Fibroblast of gingiva (primary cell): ENCODE data around the gene TFB2M.
"Not testable (repeated sequence)": the region's sequence is repeated elsewhere in the genome, so short reads cannot be mapped to it uniquely, and the experiment has no call there.

Source experiments
- DNase-seq: peaks from one replicate; pipeline ENCODE4 v3.0.0-alpha.2; 2011; ENCODE audit warnings: low read depth

The TFB2M gene, protein sequence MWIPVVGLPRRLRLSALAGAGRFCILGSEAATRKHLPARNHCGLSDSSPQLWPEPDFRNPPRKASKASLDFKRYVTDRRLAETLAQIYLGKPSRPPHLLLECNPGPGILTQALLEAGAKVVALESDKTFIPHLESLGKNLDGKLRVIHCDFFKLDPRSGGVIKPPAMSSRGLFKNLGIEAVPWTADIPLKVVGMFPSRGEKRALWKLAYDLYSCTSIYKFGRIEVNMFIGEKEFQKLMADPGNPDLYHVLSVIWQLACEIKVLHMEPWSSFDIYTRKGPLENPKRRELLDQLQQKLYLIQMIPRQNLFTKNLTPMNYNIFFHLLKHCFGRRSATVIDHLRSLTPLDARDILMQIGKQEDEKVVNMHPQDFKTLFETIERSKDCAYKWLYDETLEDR

DNA sequence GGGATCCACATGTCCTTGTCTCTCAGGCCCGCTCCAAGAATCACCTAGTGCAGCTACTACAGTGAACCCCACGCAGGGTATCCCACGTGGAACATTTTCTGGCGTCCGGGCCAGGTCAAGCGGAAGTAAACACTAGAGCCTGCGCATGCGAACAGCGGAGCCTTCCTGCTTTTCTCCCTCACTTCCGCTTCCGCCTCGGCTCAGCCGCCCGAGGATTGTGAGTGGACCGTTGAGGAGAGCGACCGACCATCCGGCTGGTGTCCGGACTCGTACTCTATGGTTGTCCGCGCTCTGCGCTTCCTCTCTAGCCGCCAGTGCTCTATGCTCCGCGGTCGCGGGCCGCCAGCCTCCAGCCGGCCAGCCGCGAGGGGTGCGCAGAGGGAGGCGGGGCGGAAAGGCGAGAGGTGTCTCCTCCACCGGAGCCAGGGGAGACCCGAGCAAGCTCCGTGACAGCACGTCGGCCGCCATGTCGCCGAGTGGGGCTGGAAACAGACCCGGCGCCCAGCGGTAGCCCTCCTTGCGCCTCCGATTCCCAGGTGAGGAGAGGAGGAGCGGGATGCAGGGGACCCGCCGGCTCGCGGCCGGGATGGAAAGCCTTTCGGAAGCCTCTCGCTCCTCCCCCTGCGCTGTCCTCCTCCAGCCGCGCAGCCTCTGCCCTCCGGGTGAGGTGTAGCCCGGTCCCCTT lies at the start of gene TFB2M, which contains the start of gene CNST:
TSS of gene TFB2M (minus strand) at position 134 of the 685 bp plus-strand sequence. CDS start at position 11, 123 bp downstream.
TSS of gene CNST (plus strand) at position 329 of the 685 bp plus-strand sequence. CDS start 25,107 bp downstream, outside the sequence.
- peak; percentile 100 for DNase-seq

DNA sequence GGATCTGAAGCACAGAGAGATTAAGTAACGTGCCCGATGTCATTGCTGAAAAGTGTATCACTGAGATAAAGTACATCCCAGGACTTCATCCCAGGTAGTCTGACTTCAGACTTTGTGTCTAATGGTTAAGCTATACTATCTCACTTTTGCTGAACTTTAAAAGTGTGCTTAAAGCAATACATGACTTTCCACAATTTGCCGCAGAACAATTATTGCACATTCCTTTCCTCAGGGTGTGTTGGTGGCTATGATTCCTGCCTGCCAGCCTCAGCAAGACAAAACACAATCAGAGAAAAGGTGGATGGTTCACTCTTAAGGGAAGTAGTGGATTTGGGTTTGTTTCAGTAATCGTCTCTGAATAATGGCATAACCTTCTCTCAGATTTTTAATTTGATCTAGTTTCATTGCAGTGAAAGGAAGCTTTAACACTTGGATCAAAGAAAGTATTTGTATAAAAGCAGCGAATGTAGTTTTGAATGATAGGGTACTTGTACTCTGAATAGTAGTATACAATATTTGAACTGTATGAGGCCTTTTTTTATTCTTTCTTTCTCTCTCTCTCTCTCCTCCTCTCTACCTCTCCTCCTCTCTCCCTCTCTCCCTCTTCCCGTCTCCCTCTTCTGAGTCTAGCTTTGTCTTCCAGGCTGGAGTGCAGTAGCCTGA lies 47.2 kb upstream of the TFB2M start:
- DNase-seq = no peak

DNA sequence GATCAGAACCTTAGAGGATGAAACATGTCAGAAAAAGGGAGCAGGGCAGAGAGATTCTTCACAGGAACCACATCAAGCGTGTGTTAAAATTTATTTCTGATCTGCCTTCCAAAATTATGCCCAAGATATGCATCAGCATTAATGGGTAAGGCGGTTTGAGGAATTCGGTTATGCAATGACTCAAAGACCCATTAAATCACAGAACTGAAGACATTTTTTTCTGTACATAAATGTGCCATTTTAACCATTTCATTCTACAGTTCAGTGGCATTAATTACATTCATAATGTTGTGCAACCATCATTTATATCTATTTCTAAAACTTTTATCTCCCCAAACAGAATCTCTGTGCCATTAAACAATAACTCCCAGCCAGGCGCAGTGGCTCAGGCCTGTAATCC lies 43.6 kb upstream of the TFB2M start:
- no peak for DNase-seq

DNA sequence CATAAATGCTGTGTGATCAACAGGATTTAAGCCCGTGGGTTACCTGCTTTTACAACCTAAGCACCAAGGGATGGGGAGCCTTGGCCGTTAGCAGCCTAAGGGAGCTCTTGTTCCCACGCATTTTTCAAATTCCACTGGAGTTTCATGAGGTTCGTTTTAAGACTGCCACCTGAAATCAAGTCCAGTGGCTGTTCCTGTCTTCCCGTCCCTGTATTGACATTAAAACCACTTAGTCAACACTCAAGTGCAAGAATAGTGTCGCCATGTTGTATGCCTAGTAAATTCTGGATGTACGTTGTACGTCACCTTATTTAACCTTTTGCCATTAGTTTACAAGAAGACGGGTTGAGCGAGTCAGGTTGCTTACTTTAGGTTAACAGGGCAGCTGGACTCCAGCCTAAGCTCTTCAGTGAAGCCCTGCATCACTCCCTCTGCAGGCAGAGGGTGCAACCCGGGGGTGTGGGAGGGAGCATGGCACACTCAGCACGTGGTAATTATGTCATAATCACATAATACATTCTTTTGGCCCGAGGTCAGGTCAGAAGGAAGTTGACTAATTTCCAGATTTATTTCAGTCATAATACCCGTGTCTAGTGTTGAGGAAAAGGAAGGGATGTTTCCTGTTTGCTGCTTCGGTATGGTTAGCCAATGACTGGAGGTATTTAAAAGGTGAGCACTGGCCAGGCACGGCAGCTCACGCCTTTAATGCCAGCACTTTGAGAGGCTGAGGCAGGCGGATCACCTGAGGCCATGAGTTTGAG lies 42.7 kb upstream of the TFB2M start:
- peak; percentile 79 for DNase-seq

DNA sequence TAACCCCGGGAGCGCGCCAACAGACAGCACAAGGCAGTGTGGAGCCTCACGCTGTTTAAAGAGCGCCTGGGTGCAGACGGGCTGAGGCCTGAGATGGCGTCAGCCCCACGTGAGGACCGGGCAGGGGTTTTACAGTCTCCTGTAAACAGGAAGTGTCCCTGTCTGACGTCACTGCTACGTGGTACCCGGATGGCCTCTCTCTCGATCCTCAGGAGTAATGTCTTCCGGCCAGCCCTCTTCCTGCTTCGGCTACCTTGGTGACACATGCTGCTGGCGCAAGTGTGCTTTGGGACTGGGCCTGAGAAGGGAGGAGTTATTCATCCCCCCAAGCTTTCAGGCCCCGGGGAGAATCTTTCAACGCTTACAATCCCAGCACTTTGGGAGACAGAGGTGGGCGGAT lies 41.4 kb upstream of the TFB2M start:
- no peak for DNase-seq

DNA sequence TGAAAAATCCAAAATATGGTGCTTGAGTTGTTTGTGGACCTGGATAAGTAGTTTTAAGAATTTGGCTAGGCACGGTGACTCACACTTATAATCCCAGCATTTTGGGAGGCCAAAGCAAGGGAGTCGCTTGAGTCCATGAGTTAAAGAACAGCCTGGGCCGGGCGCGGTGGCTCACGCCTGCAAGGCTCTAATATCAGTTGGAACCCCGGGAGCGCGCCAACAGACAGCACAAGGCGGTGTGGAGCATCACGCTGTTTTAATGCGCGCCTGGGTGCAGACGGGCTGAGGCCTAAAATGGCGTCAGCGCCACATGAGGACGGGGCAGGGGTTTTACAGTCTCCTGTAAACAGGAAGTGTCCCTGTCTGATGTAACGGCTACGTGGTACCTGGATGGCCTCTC lies 39.2 kb upstream of the TFB2M start:
- DNase-seq = not testable (repeated sequence)

DNA sequence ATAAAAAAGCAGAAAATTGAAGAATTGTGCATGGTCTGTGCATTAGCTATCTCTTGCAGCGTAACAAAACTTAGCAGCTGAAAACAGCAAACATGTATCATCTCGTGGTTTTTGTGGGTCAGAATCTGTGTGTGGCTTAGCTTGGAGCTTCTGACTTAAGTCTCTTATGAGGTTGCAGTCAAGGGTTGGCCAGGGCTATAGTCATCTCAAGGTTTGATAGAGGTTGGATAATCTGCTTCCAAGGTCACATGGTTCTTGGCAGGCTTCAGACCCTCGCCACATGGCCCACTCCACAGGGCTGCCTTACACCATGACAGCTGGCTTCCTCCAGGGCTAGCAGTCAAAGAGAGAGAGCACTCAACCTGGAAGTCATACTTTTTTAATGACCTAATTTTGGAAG lies 36.1 kb upstream of the TFB2M start:
- no peak for DNase-seq

DNA sequence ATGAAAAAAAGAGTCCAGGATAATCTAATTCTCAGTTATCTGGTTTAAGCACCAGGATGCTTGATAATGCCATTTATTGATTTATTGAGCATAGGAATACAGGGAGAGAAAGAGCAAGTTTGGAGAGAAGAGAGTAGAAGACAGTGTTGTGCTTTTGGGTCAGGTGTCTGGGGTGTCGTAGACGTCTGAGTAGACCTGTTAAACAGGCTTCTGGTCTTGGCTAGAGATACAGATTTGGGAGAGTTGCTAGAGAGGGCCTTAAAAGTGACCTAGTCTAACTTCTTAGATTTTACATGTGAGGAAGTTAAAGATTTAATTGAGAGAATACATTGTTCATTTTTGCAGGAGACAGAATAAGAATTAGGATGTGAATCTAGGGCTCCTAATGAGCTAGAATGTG lies 34.5 kb upstream of the TFB2M start:
- no peak for DNase-seq

DNA sequence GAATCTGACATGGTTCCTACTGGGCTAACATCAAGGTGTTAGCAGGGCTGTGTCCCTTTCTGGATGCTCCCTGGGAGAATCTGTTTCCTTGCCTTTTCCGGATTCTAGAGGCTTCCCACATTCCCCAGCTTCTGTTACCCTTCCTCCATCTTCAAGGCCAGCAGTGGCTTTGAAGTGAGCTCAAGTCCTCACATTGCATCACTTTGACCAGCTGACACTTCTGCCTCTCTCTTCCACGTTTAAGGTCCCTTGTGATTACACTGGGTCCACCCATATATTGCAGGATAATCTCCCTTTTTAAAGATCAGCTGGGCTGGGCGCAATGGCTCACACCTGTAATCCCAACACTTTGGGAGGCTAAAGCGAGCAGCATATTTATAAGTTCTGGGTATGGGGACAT lies 33.3 kb upstream of the TFB2M start:
- no peak for DNase-seq

DNA sequence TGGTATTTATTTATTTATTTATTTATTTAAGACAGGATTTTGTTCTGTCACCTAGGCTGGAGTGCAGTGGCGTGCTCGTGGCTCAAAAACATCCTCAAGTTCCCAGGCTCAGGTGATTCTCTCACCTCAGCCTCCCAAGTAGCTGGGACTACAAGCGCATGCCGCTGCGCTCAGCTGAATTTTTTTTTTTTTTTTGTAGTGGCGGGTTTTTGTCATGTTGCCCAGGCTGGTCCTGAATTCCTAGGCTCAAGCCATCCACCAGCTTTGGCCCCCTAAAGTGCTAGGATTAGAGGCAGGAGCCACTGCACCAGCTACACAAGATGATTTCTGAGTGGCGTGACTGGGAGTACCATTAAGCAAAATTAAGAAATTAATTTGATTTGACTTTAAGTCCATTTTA lies 31.9 kb upstream of the TFB2M start:
- DNase-seq = no peak

DNA sequence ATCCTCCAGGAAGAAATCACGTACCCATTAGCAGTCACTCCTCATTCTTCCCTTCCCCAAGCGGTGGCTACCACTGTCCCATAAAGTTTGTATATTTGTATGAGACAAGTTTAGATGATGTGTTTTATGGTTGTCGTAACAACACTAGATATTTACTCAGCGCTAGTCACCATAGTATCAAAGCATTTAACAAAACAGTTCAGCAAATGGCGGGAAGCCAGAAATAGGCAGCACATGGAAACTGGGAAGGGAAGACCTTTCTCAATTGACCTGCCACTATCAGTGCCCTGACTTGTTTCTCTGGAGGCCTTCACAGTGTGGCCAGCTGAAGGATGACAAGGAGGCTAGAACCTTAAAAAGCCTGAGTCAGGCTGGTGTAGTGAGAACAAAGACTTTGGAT lies 31.3 kb upstream of the TFB2M start:
- peak; percentile 84 for DNase-seq

DNA sequence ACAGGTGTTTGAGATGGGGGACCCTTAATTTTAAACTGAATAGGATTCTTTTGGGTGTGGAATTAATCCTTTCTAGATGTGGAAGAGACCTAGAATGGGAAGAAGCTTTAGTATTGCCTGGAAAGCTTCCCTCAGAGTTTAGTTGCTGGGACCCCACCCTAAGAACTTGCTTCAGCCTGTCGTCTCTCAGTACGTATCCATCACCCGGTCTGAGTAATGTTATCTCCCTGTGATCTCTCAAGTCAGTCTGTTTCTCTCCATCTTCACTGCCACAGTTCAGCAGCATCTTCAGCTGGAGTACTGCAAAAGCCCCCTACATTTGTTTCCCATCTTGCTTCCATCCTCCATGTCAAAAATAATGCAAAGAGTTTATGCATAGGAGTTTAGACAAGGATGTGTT lies 29.1 kb upstream of the TFB2M start:
- DNase-seq = no peak

DNA sequence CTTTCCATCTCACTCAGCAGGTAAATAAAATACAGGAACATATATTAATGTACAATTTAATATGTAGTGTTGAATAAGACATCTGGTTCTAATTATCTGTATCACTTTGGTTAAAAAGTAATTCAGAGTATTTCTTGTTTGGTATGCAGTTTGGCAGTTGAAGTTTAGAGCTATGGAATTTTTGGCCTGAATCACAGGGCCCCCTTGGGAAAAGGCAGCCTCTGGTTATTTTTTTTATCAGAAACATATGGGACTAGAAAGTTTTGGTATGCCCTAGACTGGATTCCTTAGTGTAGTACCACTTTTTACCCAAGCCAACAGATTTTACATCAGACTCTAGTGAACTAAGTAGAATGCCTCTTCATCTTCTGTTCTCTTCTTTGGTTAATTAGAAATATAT lies 26.6 kb upstream of the TFB2M start:
- DNase-seq = peak; percentile 97

DNA sequence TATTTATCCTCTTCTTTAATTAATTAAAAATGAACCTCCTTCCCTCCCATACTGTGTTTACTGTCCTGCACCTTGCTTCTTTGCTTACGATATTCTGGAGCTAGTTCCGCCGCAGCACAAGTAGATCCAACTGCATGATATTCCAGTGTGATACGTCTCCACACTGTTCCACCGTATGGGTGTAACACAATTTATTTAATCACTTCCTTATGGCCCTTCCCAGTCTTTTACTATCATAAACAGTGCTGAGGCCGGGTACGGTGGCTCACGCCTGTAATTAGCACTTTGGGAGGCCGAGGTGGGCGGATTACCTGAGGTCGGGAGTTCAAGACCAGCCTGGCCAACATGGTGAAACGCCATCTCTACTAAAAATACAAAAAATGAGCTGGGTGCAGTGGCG lies 25.9 kb upstream of the TFB2M start:
- DNase-seq = no peak

DNA sequence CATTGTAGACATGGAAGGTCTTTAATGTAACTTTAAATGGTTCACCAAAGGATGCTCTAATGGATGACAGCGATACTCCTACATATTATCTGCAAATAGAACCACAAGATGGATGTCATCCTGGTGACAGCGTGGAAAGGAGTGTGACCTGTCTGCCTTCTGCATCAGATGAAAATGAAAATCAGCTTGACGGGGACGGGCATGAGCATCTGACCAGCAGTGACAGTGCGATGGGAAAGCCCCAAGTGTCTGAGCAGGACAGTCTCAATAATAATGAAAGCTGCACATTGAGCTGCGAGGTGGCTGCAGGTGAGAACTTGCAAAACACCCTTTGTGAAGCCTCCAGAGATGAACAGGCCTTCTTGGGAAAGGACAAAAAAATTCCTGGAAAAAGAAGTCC lies 25.4 kb upstream of the TFB2M start:
- DNase-seq = no peak

DNA sequence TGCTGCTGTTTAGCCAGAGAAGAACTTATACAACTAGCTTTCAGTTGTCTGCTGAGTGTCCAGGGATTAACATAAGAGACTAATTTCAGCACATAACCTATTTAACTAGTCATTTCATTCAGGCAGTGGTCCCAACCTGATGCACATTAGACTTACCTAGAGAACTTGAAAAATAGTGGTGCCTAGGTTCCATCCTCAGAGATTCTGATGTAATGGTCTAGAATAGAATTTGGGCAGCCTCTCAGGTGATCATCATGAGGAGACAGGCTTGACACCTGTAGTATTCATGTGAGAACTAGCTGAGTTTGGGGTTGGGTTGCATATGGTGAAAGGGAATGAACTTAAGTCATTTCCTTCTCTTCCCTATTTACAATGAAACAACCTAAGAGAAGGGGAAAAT lies 25.0 kb upstream of the TFB2M start:
- no peak for DNase-seq

DNA sequence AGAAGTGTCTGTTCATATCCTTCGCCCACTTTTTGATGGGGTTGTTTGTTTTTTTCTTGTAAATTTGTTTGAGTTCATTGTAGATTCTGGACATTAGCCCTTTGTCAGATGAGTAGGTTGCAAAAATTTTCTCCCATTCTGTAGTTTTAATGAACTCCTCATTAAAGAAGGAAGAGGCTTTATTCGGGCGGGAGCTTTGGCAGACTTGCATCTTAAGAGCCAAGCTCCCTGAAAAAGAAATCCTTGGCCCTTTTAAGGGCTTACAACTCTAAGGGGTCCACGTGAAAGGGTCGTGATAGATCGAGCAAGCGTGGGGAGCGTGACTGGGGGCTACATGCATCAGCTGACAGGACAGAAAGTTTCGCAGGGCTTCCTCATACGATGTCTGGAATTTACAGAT lies 23.9 kb upstream of the TFB2M start:
- not testable (repeated sequence) for DNase-seq

DNA sequence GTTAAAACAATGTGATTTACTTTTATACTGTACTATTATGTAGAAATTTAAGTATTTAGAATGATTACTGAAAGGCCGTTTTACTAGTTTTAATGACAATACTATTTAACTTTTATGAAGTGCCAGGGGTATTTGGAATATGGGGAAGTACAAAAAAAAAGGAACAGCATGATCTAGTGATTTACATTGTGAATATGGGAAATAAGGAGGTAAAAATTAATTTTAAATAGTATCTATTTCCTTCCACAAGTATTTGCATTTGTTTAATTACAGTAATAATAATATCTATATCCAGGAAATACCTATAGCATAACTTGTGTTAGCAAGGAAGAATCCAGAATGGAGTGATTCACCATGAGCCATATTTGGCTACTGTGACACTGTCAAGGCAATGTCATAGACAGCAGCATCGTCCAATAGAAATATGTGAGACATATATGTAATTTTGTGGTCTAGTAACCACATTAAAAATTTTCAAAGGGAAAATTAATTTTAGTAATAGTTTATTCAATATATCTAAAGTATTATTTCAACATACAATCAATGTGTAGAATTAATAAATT lies 22.2 kb upstream of the TFB2M start:
- DNase-seq = no peak

DNA sequence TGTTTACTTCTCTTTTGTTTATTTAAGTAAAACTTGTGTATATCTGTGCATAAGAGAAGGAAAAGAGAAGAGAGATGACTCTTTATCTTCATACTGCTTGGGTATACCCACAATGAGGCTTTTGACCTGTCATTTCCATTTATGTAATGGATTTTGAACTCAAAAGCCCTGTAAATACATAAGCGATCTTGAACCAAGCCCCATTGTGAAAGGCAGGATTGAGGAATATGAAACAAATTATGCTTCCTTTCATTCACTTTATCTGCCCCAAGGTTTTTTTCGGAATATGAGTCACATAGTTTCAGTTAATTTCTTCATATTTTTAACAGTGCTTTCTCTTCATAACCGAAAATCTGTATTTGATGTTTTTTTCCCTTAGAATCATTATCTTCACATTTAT lies 21.5 kb upstream of the TFB2M start:
- DNase-seq = peak; percentile 87

DNA sequence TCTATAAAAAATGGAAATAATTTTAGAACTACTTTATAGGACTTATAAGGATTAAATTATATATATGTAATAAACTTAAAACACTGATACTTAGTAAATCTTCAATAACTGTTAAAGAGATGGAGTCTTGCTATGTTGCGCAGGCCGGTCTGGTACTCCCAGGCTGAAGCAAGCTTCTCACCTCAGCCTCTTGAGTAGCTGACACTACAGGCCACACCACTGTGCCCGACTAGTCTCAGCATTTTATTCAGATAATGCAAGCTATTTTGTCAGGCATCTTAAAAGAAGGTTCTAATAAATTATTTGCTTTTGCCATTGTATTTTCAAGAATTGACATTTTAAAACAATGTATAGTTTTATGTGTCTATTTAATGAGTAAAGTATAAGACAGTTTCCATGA lies 21.0 kb upstream of the TFB2M start:
- DNase-seq = no peak

DNA sequence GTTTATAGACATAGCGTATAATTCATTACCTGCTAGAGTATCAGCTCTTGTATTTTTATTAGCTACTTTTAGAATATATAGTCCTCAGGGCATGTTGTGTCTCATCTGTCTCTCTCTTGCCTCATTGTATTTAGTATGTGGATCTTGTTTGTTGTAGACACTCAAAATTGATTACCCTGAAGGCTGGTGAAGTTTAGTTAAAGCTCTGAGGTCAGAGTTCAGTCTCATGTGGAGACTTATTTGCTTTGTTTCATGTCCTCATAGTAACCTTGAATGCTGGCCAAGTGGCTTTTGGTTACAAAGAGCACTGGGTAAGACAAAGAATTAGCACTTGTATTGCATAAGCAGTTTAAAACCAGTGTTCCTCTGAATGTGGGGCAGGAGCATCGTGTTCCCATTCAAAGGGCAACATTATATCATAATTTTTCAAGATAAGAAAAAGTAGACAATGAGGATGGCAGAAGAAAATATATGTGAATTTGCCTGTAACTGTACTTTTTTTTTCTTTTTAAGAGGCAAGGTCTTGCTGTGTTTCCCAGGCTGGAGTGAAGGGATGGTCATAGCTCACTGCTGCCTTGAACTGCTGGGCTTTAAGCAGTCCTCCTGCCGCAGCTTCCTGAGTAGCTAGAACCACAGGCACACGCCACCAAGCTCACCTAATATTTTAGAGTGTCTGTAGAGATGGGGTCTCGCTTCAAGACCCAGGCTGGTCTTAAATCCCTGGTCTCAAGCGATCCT lies 17.6 kb upstream of the TFB2M start:
- DNase-seq = peak; percentile 91
